IMR-90 (cell line): ENCODE results near the gene CCDC88C. TPM values are rescaled to one million over a fixed set of nuclear protein-coding genes. Genes with fewer than 3 reads are reported as not detected.

Experiments
- ATAC-seq: fragments of 200-7000 bp; cut with Tn5 transposase; 2 replicates; pipeline ENCODE4 v1.9.1; 2020; ENCODE audit warnings: low read depth, mild to moderate bottlenecking, moderate library complexity
- BruUV-seq: library from RNA; stranded (reverse); fragments of 400-500 nt; replicated peaks from 2 replicates; lab custom pipeline; 2021; lab: Mats Ljungman, UMichigan
- CTCF ChIA-PET: fragments of 300-600 bp; formaldehyde crosslinking; extraction: SDS; loops from one replicate; lab custom pipeline; 2021; ENCODE audit warnings: antibody characterized with exemption; lab: Yijun Ruan, JAX
- POLR2A ChIA-PET: fragments of 300-600 bp; sonication (Branson Sonifier 250); formaldehyde crosslinking; loops from one replicate; lab custom pipeline; 2022; ENCODE audit warnings: antibody characterized with exemption; ENCODE audit not compliant: unreplicated experiment; lab: Charles Lee
- DNase-seq: peaks from one replicate; pipeline ENCODE4 v3.0.0; 2013
- H2AFZ ChIP-seq: replicated peaks from 2 replicates; pipeline ENCODE3; 2013; ENCODE audit warnings: low read length, mild to moderate bottlenecking; ENCODE audit not compliant: poor library complexity
- H2AK5ac ChIP-seq: 2 replicates; pipeline ENCODE4 v1.6.1; 2013; ENCODE audit warnings: low read depth, low read length, inconsistent platforms
- H2AK9ac ChIP-seq: replicated peaks from 2 replicates; pipeline ENCODE3; 2013; ENCODE audit warnings: mild to moderate bottlenecking, low read depth, low read length, moderate library complexity; ENCODE audit not compliant: poor library complexity
- H2BK120ac ChIP-seq: 2 replicates; pipeline ENCODE4 v1.6.1; 2013; ENCODE audit warnings: low read depth, low read length, inconsistent platforms
- H2BK15ac ChIP-seq: 3 replicates; pipeline ENCODE4 v1.6.1; 2013; ENCODE audit warnings: low read depth, low read length, inconsistent platforms
- H2BK20ac ChIP-seq: 2 replicates; pipeline ENCODE4 v1.6.1; 2013; ENCODE audit warnings: low read depth, mild to moderate bottlenecking, inconsistent platforms, low read length, moderate library complexity
- H2BK5ac ChIP-seq: 2 replicates; pipeline ENCODE4 v1.6.1; 2013; ENCODE audit warnings: mild to moderate bottlenecking, low read depth, low read length, inconsistent platforms; ENCODE audit not compliant: poor library complexity, severe bottlenecking
- H3K14ac ChIP-seq: replicated peaks from 2 replicates; pipeline ENCODE4 v1.6.1; 2013; ENCODE audit warnings: low read depth, low read length, inconsistent platforms
- H3K18ac ChIP-seq: 2 replicates; pipeline ENCODE4 v1.6.1; 2013; ENCODE audit warnings: low read depth, low read length, control low read depth
- H3K23ac ChIP-seq: 2 replicates; pipeline ENCODE4 v1.6.1; 2013; ENCODE audit warnings: low read depth, low read length, inconsistent platforms
- H3K27ac ChIP-seq: 2 replicates; pipeline ENCODE4 v1.5.1; 2013; ENCODE audit warnings: mild to moderate bottlenecking, control low read depth, low read length; ENCODE audit not compliant: insufficient read depth
- H3K27me3 ChIP-seq: 2 replicates; pipeline ENCODE4 v1.6.1; 2013; ENCODE audit warnings: low read length; ENCODE audit not compliant: control insufficient read depth, insufficient read depth
- H3K36me3 ChIP-seq: 2 replicates; pipeline ENCODE4 v1.6.1; 2013; ENCODE audit warnings: low read length, mixed read lengths; ENCODE audit not compliant: control insufficient read depth, insufficient read depth
- H3K4ac ChIP-seq: 2 replicates; pipeline ENCODE4 v1.6.1; 2013; ENCODE audit warnings: low read depth, low read length, inconsistent platforms
- H3K4me1 ChIP-seq: 2 replicates; pipeline ENCODE4 v1.6.1; 2013; ENCODE audit warnings: low read length, mixed read lengths; ENCODE audit not compliant: control insufficient read depth, insufficient read depth
- H3K4me2 ChIP-seq: 2 replicates; pipeline ENCODE4 v1.6.1; 2013; ENCODE audit warnings: low read depth, mild to moderate bottlenecking, control low read depth, low read length, moderate library complexity
- H3K4me3 ChIP-seq: 2 replicates; pipeline ENCODE4 v1.5.1; 2013; ENCODE audit warnings: low read depth, mild to moderate bottlenecking, control low read depth, low read length, moderate library complexity; ENCODE audit not compliant: insufficient read depth
- H3K56ac ChIP-seq: 2 replicates; pipeline ENCODE4 v1.6.1; 2013; ENCODE audit warnings: low read length, inconsistent platforms; ENCODE audit not compliant: insufficient read depth; ENCODE audit errors: extremely low read depth
- H3K79me1 ChIP-seq, 2 experiments: 2 replicates each; pipeline ENCODE4 v1.6.1; 2013; ENCODE audit warnings: low read length in 2 of 2, inconsistent platforms in 1 of 2, low read depth in 1 of 2
- H3K9ac ChIP-seq: 2 replicates; pipeline ENCODE4 v1.6.1; 2013; ENCODE audit warnings: low read depth, low read length, control low read depth
- H3K9me1 ChIP-seq: 2 replicates; pipeline ENCODE4 v1.6.1; 2013; ENCODE audit warnings: low read length, inconsistent platforms; ENCODE audit not compliant: insufficient read depth
- H3K9me3 ChIP-seq: 2 replicates; pipeline ENCODE4 v1.6.1; 2013; ENCODE audit warnings: low read length; ENCODE audit not compliant: control insufficient read depth, insufficient read depth
- H4K20me1 ChIP-seq: 2 replicates; pipeline ENCODE4 v1.6.1; 2013; ENCODE audit warnings: low read length, inconsistent platforms; ENCODE audit not compliant: insufficient read depth
- H4K5ac ChIP-seq: 2 replicates; pipeline ENCODE4 v1.6.1; 2013; ENCODE audit warnings: mild to moderate bottlenecking, low read depth, low read length, control low read depth
- H4K8ac ChIP-seq, 2 experiments: 2 replicates each; pipeline ENCODE4 v1.6.1; 2013; ENCODE audit warnings: low read depth in 2 of 2, low read length in 2 of 2, control low read depth in 1 of 2, inconsistent platforms in 1 of 2
- H4K91ac ChIP-seq: 2 replicates; pipeline ENCODE4 v1.6.1; 2013; ENCODE audit warnings: low read depth, low read length, inconsistent platforms; ENCODE audit not compliant: insufficient read depth
- BHLHE40 ChIP-seq: fragments of 150-350 bp; IDR thresholded peaks from 2 replicates; pipeline ENCODE4 v1.6.1; 2016; ENCODE audit warnings: mild to moderate bottlenecking, low read depth, low read length
- CEBPB ChIP-seq: IDR thresholded peaks from 2 replicates; pipeline ENCODE4 v1.6.1; 2012; ENCODE audit warnings: low read depth, low read length, improper control_type of control experiment
- CHD1 ChIP-seq: IDR thresholded peaks from 2 replicates; pipeline ENCODE4 v1.6.1; 2012; ENCODE audit warnings: low read depth, low read length, improper control_type of control experiment
- CTCF ChIP-seq: conservative IDR thresholded peaks from 2 replicates; pipeline ENCODE4 v1.5.1; 2012; ENCODE audit warnings: mild to moderate bottlenecking, low read depth, low read length, improper control_type of control experiment
- ELK1 ChIP-seq: fragments of 150-350 bp; IDR thresholded peaks from 2 replicates; pipeline ENCODE4 v1.6.1; 2016; ENCODE audit warnings: low read depth, mild to moderate bottlenecking, low read length, moderate library complexity, borderline replicate concordance
- FOS ChIP-seq: fragments of 150-350 bp; IDR thresholded peaks from 2 replicates; pipeline ENCODE4 v1.6.1; 2016; ENCODE audit warnings: low read depth, low read length
- MAFK ChIP-seq: IDR thresholded peaks from 2 replicates; pipeline ENCODE4 v1.6.1; 2012; ENCODE audit warnings: low read depth, low read length, improper control_type of control experiment
- MAZ ChIP-seq: IDR thresholded peaks from 2 replicates; pipeline ENCODE4 v1.6.1; 2012; ENCODE audit warnings: low read depth, mild to moderate bottlenecking, low read length, improper control_type of control experiment, moderate library complexity, borderline replicate concordance
- MXI1 ChIP-seq: IDR thresholded peaks from 2 replicates; pipeline ENCODE4 v1.6.1; 2012; ENCODE audit warnings: low read depth, mild to moderate bottlenecking, low read length, moderate library complexity, borderline replicate concordance
- NFE2L2 ChIP-seq: fragments of 150-350 bp; IDR thresholded peaks from 2 replicates; pipeline ENCODE4 v1.6.1; 2016; ENCODE audit warnings: low read depth, mild to moderate bottlenecking, low read length
- POLR2A ChIP-seq: IDR thresholded peaks from 2 replicates; pipeline ENCODE4 v1.6.1; 2012; ENCODE audit warnings: mild to moderate bottlenecking, low read depth, low read length
- RAD21 ChIP-seq: IDR thresholded peaks from 2 replicates; pipeline ENCODE4 v1.6.1; 2012; ENCODE audit warnings: low read length, improper control_type of control experiment
- RCOR1 ChIP-seq: IDR thresholded peaks from 2 replicates; pipeline ENCODE4 v1.6.1; 2012; ENCODE audit warnings: mild to moderate bottlenecking, low read length, improper control_type of control experiment; ENCODE audit not compliant: insufficient replicate concordance
- RFX5 ChIP-seq: IDR thresholded peaks from 2 replicates; pipeline ENCODE4 v1.8.0; 2012; ENCODE audit warnings: low read depth, mild to moderate bottlenecking, low read length, moderate library complexity
- SMC3 ChIP-seq: fragments of 150-350 bp; IDR thresholded peaks from 2 replicates; pipeline ENCODE4 v1.6.1; 2016; ENCODE audit warnings: low read depth, mild to moderate bottlenecking, antibody characterized with exemption, low read length, moderate library complexity
- USF2 ChIP-seq: fragments of 150-350 bp; IDR thresholded peaks from 2 replicates; pipeline ENCODE4 v1.6.1; 2017; ENCODE audit warnings: mild to moderate bottlenecking, antibody characterized with exemption, low read length, low read depth
- WGBS, 2 experiments: methylation state at CpG; one replicate each; pipeline versions ENCODE4 v1.1.5 to v1.1.7; 2013; ENCODE audit warnings: missing lambda C conversion rate in 2 of 2; ENCODE audit not compliant: insufficient read length in 1 of 2; ENCODE audit errors: extremely low coverage in 2 of 2; 5-methylcytosine and 5-hydroxymethylcytosine counted together
- dilution Hi-C: fragments of 300-500 bp; cut with HindIII; formaldehyde crosslinking; loops from one replicate; pipeline ENCODE4 v1.14.3; 2018; ENCODE audit warnings: low sequenced_read_pairs; ENCODE audit not compliant: unreplicated experiment
- in situ Hi-C: fragments of 300-500 bp; cut with MboI; formaldehyde crosslinking; loops from 3 replicates; pipeline ENCODE4 v1.14.3; 2019; ENCODE audit warnings: low sequenced_read_pairs, inconsistent platforms, mixed read lengths
- intact Hi-C: fragments of 100-400 bp; cut with micrococcal nuclease; formaldehyde crosslinking; loops from 2 replicates; pipeline ENCODE4 v1.10.0; 2022
- polyA plus RNA-seq, 3 experiments: library from polyadenylated mRNA; depleted of rRNA; stranded (reverse); fragments of >200 nt; gene quantifications; 2 replicates each; pipeline ENCODE4 v1.2.3, GENCODE V29; 2012; ENCODE audit warnings: low replicate concordance in 1 of 3
- total RNA-seq: library from RNA; depleted of rRNA; stranded (reverse); fragments of >200 nt; gene quantifications from 2 replicates; pipeline ENCODE4 v1.2.3, GENCODE V29; 2012

CCDC88C gene
- total and polyA plus RNA-seq, 2 of the 4 experiments (the other 2 are of a cell fraction): 0.17 to 0.18 TPM

DNA sequence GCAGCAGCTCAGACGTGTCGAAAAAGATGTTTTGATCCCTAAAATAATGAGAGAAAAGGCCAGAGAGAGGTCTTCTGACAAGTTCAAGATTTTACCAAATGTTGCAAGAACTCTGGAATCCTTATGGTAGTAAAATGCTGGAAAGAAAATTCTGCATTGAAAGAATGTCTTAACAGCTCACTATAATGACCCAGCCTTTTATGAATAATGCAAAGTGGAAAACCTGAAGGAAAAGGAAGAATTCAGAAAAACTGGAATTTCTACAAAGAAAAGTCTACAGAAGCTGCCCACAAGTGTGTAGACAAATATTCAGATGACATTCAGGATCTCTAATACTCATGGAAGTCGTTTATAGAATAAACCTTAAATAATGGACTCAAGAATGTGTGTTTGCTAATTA, 1.8 kb upstream of the CCDC88C start:
- Histone ChIP-seq H3K27ac (no peak overlapping the region), H4K5ac (no peak overlapping the region), H3K9me3 (no peaks in the 10 kb centered on the region), H2BK120ac (no peak overlapping the region), H4K8ac (no peak overlapping the region), H3K9me1 (no peaks in the 10 kb centered on the region), H3K4me2 (no peak overlapping the region), H2AK5ac (no peak overlapping the region), H4K20me1 (no peaks in the 10 kb centered on the region), H2BK15ac (no peak overlapping the region), H3K27me3 (peaks cover 31% of the 10 kb centered on the region), H3K79me1 (no peaks in the 10 kb centered on the region), H2AFZ (no peak overlapping the region), H3K18ac (no peak overlapping the region), H3K4me1 (no peaks in the 10 kb centered on the region), H2AK9ac (no peak overlapping the region), H3K4ac (no peak overlapping the region), H3K9ac (no peak overlapping the region), H4K91ac (no peak overlapping the region), H2BK20ac (no peak overlapping the region), H3K23ac (no peak overlapping the region), H3K56ac (no peak overlapping the region), H2BK5ac (no peak overlapping the region), H3K4me3 (no peak overlapping the region), H3K36me3 (no peaks in the 10 kb centered on the region), H3K14ac (no peak overlapping the region)
- CTCF ChIA-PET: interaction anchor here (0.7 to 2.5 kb wide), 2 partner anchors 93 to 96 kb away, joined by 3 to 9 read pairs; no protein-coding TSS in a partner anchor
- intact Hi-C loops: no loop called here
- POLR2A ChIA-PET: no interaction called here
- no CpG with 5 or more reads among the region's 3 CpGs for WGBS, 2 experiments
- in situ Hi-C loops: no loop called here
- no TSS peak for BruUV-seq
- TF ChIP-seq CTCF (no peak), MXI1 (no peak), FOS (no peak), RAD21 (no peak), SMC3 (no peak), ELK1 (no peak), RCOR1 (no peak), MAFK (no peak), USF2 (no peak), RFX5 (no peak), CHD1 (no peak), CEBPB (no peak), BHLHE40 (no peak), MAZ (no peak), POLR2A (no peak), NFE2L2 (no peak)
- dilution Hi-C loops: no loop called here
- ATAC-seq (no peak), DNase-seq (no peak)
